ENCODE measurements around the gene FIGLA.

DNA sequence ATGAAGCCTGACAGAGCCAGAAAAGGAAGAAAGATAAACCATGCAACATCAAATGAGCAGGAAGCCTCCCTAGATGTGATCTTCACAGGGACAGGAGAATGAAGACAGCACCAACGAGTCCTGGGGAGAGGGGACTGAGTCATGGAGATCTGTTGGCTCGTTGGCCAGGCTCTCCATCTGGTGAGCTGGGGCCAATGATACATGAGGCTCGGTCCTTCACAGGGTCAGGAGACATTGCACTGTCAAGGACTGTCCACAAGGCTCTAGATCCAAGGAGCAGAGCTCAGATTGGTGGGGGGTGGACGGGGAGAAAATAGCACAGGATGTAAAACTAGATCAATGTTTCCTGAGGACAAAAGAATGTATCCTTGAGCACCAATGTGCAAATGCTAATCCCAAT lies 44.4 kb upstream of the FIGLA start:
- TF ChIP-seq, protein P1, sequence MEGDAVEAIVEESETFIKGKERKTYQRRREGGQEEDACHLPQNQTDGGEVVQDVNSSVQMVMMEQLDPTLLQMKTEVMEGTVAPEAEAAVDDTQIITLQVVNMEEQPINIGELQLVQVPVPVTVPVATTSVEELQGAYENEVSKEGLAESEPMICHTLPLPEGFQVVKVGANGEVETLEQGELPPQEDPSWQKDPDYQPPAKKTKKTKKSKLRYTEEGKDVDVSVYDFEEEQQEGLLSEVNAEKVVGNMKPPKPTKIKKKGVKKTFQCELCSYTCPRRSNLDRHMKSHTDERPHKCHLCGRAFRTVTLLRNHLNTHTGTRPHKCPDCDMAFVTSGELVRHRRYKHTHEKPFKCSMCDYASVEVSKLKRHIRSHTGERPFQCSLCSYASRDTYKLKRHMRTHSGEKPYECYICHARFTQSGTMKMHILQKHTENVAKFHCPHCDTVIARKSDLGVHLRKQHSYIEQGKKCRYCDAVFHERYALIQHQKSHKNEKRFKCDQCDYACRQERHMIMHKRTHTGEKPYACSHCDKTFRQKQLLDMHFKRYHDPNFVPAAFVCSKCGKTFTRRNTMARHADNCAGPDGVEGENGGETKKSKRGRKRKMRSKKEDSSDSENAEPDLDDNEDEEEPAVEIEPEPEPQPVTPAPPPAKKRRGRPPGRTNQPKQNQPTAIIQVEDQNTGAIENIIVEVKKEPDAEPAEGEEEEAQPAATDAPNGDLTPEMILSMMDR (IDR thresholded peaks at IDR 0.05): no peak
- TF ChIP-seq POLR2A (IDR thresholded peaks at IDR 0.05): no peak

All from lower leg skin (tissue), 3 donors.